ENCODE measurements around the gene ASB8. TPM values are rescaled to one million over a fixed set of nuclear protein-coding genes. Genes with fewer than 3 reads are reported as not detected.
A peak's percentile ranks its signal among the peaks of the same experiment; 100 is the strongest.
"Not testable (repeated sequence)": the region's sequence is repeated elsewhere in the genome, so short reads cannot be mapped to it uniquely, and the experiment has no call there.

ASB8 gene
- total RNA-seq, 1 donor from 2014 or later: 24.8 TPM

DNA sequence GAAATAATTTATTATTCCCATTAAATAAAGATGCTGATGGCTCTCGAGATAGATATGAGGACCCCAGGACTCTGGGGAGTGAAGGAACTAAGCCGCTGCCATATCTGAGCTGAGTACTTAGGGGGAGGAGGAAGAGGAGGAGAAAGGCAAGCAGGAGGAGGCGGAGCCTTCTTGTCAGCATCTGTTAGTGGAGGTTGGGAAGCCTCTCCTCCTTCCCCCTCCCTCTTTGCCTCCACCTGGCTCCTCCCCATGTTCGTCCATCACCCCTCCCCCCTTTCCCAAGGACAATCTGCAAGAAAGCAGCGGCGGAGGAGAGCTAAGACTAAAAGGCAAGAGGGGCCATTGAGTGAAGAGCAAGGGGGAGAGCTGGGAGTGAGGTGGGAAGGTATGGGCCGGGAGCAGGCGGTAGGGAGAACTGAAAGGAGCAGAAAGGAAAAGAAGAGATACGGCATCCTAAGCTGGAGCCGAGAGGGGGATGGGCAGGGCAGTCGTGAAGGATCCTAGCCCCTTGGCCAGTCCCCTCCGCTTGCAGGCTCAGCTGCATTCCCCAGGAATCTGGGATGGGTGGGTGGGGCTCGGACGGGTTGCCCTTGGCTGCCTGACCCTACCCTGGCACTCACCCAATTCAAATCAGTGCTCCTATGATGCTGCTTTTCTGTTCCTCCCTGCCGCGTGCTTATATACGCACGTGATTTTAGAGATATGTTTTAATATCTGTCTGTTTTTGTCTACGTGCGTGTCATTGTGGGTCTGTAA is 38.1 kb downstream of the ASB8 start, which contains the start of gene PFKM:
TSS of gene PFKM (plus strand) at position 287 of the 756 bp plus-strand sequence. CDS start 3,411 bp downstream, outside the sequence.
- peak within 1 kb of the TSS; percentile 99 for H3K4me3 Mint-ChIP-seq
- peak within 1 kb of the TSS; percentile 96 for H3K27ac Mint-ChIP-seq
- H3K27me3 Mint-ChIP-seq (ENCODE audit: low read depth): peaks cover 13% of the 10 kb centered on the region
- peaks cover 41% of the 10 kb centered on the region for H3K4me1 Mint-ChIP-seq
- H3K36me3 Mint-ChIP-seq: peaks cover 8% of the 10 kb centered on the region
- TF ChIP-seq, protein P1, sequence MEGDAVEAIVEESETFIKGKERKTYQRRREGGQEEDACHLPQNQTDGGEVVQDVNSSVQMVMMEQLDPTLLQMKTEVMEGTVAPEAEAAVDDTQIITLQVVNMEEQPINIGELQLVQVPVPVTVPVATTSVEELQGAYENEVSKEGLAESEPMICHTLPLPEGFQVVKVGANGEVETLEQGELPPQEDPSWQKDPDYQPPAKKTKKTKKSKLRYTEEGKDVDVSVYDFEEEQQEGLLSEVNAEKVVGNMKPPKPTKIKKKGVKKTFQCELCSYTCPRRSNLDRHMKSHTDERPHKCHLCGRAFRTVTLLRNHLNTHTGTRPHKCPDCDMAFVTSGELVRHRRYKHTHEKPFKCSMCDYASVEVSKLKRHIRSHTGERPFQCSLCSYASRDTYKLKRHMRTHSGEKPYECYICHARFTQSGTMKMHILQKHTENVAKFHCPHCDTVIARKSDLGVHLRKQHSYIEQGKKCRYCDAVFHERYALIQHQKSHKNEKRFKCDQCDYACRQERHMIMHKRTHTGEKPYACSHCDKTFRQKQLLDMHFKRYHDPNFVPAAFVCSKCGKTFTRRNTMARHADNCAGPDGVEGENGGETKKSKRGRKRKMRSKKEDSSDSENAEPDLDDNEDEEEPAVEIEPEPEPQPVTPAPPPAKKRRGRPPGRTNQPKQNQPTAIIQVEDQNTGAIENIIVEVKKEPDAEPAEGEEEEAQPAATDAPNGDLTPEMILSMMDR (IDR thresholded peaks at IDR 0.05; ENCODE audit: unreplicated experiment): no peak
- peak; percentile 55 to 72 for DNase-seq (ENCODE audit: low spot score in 2 of 2, unreplicated experiment in 2 of 2)
- no peaks in the 10 kb centered on the region for H3K9me3 Mint-ChIP-seq

DNA sequence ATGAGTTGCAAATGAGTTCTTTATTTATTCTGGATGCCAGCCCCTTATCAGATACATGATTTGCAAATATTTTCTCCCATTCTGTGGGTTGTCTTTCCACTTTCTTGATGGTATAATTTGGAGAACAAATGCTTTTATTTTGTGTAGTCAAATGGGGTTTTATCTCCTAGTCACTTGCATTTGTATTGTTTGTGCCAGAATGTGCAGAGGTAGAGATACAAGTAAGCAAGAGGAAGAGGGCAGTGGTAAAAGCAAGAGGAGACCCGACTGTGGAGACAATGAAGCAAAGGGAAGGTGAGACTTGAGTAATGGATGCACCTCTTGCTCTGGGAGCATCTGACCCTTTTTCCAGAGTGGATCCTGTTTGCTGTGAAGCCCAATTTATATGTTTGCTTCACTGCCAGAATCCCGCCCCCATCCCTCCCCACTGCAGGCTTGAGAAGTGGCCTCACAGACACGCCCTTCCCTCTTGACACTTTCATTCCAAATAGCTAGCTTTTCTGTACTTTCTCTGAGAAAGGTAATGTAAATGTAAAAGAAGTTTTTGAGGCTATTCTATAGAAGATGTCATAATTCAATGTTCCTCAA is 38.9 kb downstream of the ASB8 start:
- Mint-ChIP-seq H3K27ac (peak overlapping the region; percentile 96), H3K4me1 (peaks cover 41% of the 10 kb centered on the region), H3K36me3 (peaks cover 5% of the 10 kb centered on the region), H3K9me3 (no peaks in the 10 kb centered on the region), H3K27me3 (ENCODE audit: low read depth) (peaks cover 17% of the 10 kb centered on the region), H3K4me3 (peak overlapping the region; percentile 99)
- no peak for DNase-seq (ENCODE audit: low spot score in 2 of 2, unreplicated experiment in 2 of 2)
- TF ChIP-seq, protein P1 (IDR thresholded peaks at IDR 0.05; ENCODE audit: unreplicated experiment): no peak

DNA sequence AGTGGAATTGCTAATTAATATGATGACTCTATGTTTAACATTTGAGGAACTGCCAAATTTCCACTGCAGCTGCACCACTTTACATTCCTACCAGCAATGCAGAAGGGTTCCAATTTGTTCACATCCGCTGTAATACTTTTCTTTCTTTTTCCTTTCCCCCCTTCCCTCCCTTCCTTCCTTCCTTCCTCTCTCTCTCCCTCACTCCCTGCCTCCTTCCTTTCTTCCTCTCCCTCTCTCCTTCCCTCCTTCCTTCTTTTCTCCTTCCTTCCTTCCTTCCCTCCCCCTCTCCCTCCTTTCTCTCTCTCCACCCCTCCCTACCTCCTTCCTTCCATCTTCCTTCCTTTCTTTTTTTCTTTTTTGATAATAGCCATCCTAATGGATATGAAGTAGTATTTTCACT is 41.4 kb downstream of the ASB8 start:
- no peak overlapping the region for H3K27ac Mint-ChIP-seq
- no peaks in the 10 kb centered on the region for H3K9me3 Mint-ChIP-seq
- DNase-seq (ENCODE audit: low spot score in 2 of 2, unreplicated experiment in 2 of 2): no peak
- H3K36me3 Mint-ChIP-seq: no peaks in the 10 kb centered on the region
- H3K4me3 Mint-ChIP-seq: no peak overlapping the region
- TF ChIP-seq, protein P1 (IDR thresholded peaks at IDR 0.05; ENCODE audit: unreplicated experiment): no peak
- H3K27me3 Mint-ChIP-seq (ENCODE audit: low read depth): peaks cover 17% of the 10 kb centered on the region
- H3K4me1 Mint-ChIP-seq: peaks cover 31% of the 10 kb centered on the region

DNA sequence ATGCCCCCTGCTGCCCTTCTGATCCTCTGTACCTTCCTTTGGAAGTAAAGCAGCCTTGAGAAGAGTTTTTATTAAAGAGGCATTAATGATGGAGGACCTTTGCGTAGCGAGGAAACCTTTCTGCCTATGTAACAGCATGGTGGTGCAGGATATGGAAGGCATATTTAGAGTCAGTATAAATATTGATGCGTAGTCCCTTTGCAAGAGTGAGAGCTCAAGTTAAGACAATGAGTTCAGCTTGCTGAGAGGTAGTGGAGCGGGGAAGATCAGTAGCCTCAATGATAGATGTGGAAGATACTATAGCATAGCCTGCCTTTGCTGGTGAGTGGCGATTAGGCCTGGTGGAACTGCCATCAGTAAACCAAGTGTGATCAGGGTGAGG is 46.0 kb downstream of the ASB8 start:
- H3K4me1 Mint-ChIP-seq; H3K36me3 Mint-ChIP-seq; H3K27ac Mint-ChIP-seq; DNase-seq (ENCODE audit: low spot score in 2 of 2, unreplicated experiment in 2 of 2); H3K4me3 Mint-ChIP-seq; H3K9me3 Mint-ChIP-seq: not testable (repeated sequence)
- H3K27me3 Mint-ChIP-seq (ENCODE audit: low read depth): peaks cover 28% of the 10 kb centered on the region

DNA sequence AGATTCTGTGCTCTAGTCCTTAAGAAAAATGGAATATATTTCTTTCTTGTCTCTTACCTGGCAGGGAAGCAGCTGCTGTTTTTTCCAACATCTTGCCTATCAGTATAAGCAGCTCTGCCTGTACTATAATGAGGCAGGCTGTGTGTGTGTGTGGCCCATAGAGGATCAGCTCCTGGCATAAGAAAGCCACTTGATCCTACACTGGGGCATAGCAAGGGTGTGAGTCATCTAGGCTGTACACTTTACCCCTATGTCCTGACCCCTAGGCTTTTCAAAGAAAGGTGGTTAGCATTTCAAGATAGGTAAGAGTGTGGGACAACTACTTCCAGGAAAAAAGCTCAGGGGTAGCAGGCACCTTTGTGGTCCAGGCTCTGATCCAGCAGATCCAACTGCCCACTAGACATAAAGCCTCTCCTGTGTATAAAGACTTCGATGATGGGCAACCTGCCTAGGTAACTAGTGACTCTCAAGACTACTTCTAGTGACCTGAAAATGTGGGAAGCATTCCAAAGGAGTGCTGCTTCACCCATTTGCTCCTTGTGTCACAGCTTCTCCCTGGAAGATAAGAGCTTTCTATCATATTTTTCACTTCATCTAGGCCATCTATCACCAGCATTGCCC is 46.5 kb downstream of the ASB8 start:
- Mint-ChIP-seq H3K4me1 (peaks cover 10% of the 10 kb centered on the region), H3K9me3 (no peaks in the 10 kb centered on the region), H3K27me3 (ENCODE audit: low read depth) (peaks cover 28% of the 10 kb centered on the region)

More for the DNA sequence above, 46.5 kb downstream of the ASB8 start:
- DNase-seq (ENCODE audit: low spot score in 2 of 2, unreplicated experiment in 2 of 2): no peak
- Mint-ChIP-seq H3K36me3 (no peaks in the 10 kb centered on the region), H3K4me3 (no peak overlapping the region), H3K27ac (no peak overlapping the region)
- TF ChIP-seq, protein P1 (IDR thresholded peaks at IDR 0.05; ENCODE audit: unreplicated experiment): no peak

All from mesothelial cell of epicardium (in vitro differentiated cells).